GM10847 (cell line): ENCODE data around the gene PIM1.

Source experiments
- POLR2A ChIP-seq: IDR thresholded peaks from 2 replicates; pipeline ENCODE4 v1.6.1; 2011; ENCODE audit not compliant: insufficient read length; ENCODE audit errors: extremely low read depth

Gene PIM1

GRCh38 chr6:37222125-37222967, 52.4 kb downstream of the PIM1 start:
- TF ChIP-seq POLR2A: no peak

DNA sequence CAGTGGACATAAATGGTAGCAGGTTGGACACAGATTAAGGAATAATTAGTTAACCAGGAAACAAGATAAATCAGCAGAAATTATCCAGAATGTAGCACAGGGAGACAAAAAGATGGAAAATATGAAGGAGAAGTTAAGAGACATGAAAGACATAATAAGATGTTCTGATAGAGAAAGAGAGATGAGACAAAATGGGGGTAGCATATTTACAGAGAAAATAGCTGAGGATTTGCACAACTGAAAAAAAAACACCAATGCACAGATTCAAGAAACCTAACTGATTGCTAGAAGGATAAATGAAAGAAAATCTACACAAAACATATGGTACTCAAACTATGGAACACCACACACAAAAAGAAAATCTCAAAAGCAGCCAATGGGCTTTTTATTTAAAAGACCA, 53.0 kb downstream of the PIM1 start:
- no peak for TF ChIP-seq POLR2A
